ENCODE data around the gene DNAJC1. TPM values are rescaled to one million over a fixed set of nuclear protein-coding genes. Genes with fewer than 3 reads are reported as not detected.
"Not testable (repeated sequence)": the region's sequence is repeated elsewhere in the genome, so short reads cannot be mapped to it uniquely, and the experiment has no call there.

The DNAJC1 gene
- total RNA-seq, 2 experiments from 2014 or later = 16.8 to 19.3 TPM

DNA sequence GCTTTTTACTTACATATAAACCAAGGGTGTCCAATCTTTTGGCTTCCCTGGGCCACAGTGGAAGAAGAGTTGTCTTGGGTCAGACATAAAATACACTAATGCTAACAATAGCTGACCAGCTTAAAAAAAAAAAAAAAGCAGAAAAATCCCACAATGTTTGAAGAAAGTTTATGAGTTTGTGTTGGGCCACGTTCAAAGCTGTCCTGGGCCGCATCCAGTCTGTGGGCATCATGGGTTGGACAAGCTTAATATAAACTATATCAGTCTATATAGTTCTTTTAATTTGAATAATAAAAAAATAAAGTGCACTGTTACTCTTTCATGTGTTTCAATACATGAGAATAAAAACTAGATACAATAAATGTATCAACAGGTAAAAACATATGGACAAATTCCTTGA is 179.9 kb downstream of the DNAJC1 start:
- CTCF ChIA-PET = no interaction called here
- no peaks in the 10 kb centered on the region for H3K27me3 ChIP-seq (ENCODE audit: control insufficient read depth in 1 of 2, insufficient read depth in 2 of 2, low read length in 2 of 2)
- no peak overlapping the region for H3K27ac ChIP-seq (ENCODE audit: low read depth in 1 of 2, low read length in 2 of 2)
- intact Hi-C loops (cut with DNase I, micrococcal nuclease) = no loop called here
- H3K36me3 Mint-ChIP-seq (ENCODE audit: low read depth) = peaks cover 46% of the 10 kb centered on the region
- no peaks in the 10 kb centered on the region for H3K27me3 Mint-ChIP-seq
- H3K27ac Mint-ChIP-seq = no peak overlapping the region
- POLR2A ChIA-PET = no interaction called here
- no peaks in the 10 kb centered on the region for H3K36me3 ChIP-seq (ENCODE audit: insufficient read depth, low read length)
- H3K4me1 Mint-ChIP-seq (ENCODE audit: low read depth) = no peaks in the 10 kb centered on the region
- peaks cover 13% of the 10 kb centered on the region for H3K9me3 Mint-ChIP-seq
- no peak for ATAC-seq (ENCODE audit: poor library complexity)
- H3K4me3 ChIP-seq (ENCODE audit: low read length) = no peak overlapping the region
- DNase-seq = no peak
- TF ChIP-seq, protein P1, sequence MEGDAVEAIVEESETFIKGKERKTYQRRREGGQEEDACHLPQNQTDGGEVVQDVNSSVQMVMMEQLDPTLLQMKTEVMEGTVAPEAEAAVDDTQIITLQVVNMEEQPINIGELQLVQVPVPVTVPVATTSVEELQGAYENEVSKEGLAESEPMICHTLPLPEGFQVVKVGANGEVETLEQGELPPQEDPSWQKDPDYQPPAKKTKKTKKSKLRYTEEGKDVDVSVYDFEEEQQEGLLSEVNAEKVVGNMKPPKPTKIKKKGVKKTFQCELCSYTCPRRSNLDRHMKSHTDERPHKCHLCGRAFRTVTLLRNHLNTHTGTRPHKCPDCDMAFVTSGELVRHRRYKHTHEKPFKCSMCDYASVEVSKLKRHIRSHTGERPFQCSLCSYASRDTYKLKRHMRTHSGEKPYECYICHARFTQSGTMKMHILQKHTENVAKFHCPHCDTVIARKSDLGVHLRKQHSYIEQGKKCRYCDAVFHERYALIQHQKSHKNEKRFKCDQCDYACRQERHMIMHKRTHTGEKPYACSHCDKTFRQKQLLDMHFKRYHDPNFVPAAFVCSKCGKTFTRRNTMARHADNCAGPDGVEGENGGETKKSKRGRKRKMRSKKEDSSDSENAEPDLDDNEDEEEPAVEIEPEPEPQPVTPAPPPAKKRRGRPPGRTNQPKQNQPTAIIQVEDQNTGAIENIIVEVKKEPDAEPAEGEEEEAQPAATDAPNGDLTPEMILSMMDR (IDR thresholded peaks at IDR 0.05) = no peak
- H3K9me3 ChIP-seq (ENCODE audit: control insufficient read depth in 1 of 2, insufficient read depth in 1 of 2, low read length in 2 of 2) = peaks cover 5 to 29% of the 10 kb centered on the region in 2 experiments
- H3K4me1 ChIP-seq (ENCODE audit: insufficient read depth, low read length) = no peaks in the 10 kb centered on the region
- H3K4me3 Mint-ChIP-seq = no peak overlapping the region

DNA sequence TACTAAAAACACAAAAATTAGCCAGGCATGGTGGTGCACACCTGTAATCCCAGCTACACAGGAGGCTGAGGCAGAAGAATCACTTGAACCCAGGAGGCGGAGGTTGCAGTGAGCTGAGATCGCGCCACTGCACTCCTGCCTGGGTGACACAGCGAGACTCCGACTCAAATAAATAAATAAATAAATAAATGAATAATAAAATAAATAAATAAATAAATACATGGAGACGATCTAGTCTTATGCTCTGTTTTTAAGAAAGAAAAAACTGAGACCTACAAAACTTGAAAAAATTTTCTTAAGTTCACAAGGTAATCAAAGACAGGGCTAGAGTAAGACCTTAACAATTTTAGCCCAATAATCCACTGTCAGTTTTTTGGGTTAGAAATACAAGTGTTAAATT is 181.3 kb downstream of the DNAJC1 start:
- intact Hi-C loops (cut with DNase I, micrococcal nuclease); H3K27ac Mint-ChIP-seq; DNase-seq; POLR2A ChIA-PET; H3K27me3 Mint-ChIP-seq; H3K27me3 ChIP-seq (ENCODE audit: control insufficient read depth in 1 of 2, insufficient read depth in 2 of 2, low read length in 2 of 2); H3K4me1 Mint-ChIP-seq (ENCODE audit: low read depth); ATAC-seq (ENCODE audit: poor library complexity); H3K4me3 ChIP-seq (ENCODE audit: low read length); H3K27ac ChIP-seq (ENCODE audit: low read depth in 1 of 2, low read length in 2 of 2); H3K4me3 Mint-ChIP-seq; H3K4me1 ChIP-seq (ENCODE audit: insufficient read depth, low read length); CTCF ChIA-PET; H3K36me3 ChIP-seq (ENCODE audit: insufficient read depth, low read length): not testable (repeated sequence)
- H3K9me3 ChIP-seq (ENCODE audit: control insufficient read depth in 1 of 2, insufficient read depth in 1 of 2, low read length in 2 of 2) = peaks cover 5 to 18% of the 10 kb centered on the region in 2 experiments
- H3K36me3 Mint-ChIP-seq (ENCODE audit: low read depth) = peaks cover 39% of the 10 kb centered on the region
- peaks cover 13% of the 10 kb centered on the region for H3K9me3 Mint-ChIP-seq

DNA sequence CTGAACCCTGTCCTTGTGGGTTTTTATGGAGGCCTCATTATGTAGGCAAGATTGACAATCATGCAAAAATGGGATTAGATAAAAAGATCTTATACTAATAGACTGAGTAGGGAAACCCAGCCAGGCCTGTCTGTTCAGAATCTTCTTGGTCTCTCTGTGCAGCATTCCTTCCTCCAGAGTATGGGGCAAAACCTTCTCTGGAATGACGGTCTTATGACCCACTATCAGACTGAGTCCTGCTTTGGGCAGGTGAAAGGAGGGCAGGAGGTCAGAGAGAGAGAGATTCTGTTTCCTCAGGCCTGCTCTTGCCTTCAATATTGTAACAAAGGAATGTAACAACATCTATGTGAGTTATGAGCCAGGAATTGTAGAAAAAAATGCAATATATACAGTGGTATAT is 182.6 kb downstream of the DNAJC1 start:
- Histone ChIP-seq H3K36me3 (ENCODE audit: insufficient read depth, low read length) (no peaks in the 10 kb centered on the region), H3K27ac (ENCODE audit: low read depth in 1 of 2, low read length in 2 of 2) (no peak overlapping the region), H3K4me1 (ENCODE audit: insufficient read depth, low read length) (no peaks in the 10 kb centered on the region), H3K4me3 (ENCODE audit: low read length) (no peak overlapping the region), H3K9me3 (ENCODE audit: control insufficient read depth in 1 of 2, insufficient read depth in 1 of 2, low read length in 2 of 2) (peaks cover 6 to 8% of the 10 kb centered on the region in 2 experiments), H3K27me3 (ENCODE audit: control insufficient read depth in 1 of 2, insufficient read depth in 2 of 2, low read length in 2 of 2) (no peaks in the 10 kb centered on the region)
- Mint-ChIP-seq H3K4me1 (ENCODE audit: low read depth) (no peaks in the 10 kb centered on the region), H3K27me3 (no peaks in the 10 kb centered on the region), H3K9me3 (peaks cover 13% of the 10 kb centered on the region), H3K36me3 (ENCODE audit: low read depth) (peaks cover 29% of the 10 kb centered on the region), H3K27ac (no peak overlapping the region), H3K4me3 (no peak overlapping the region)
- intact Hi-C loops (cut with DNase I, micrococcal nuclease) = no loop called here
- ATAC-seq (ENCODE audit: poor library complexity) = no peak
- TF ChIP-seq, protein P1 (IDR thresholded peaks at IDR 0.05) = no peak
- ChIA-PET CTCF (no interaction called here), POLR2A (no interaction called here)
- no peak for DNase-seq

DNA sequence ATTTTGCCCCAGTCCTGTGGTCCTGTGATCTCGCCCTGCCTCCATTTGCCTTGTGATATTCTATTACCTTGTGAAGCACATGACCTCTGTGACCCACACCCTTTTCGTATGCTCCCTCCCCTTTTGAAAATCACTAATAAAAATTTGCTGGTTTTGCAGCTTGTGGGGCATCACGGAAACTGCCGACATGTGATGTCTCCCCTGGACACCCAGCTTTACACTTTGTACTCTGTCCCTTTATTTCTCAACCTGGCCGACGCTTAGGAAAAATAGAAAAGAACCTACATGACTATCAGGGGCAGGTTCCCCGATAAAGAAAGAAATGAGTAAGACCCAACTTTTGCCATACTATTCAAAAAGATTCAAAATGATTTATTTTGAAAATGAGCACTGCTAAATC is 185.1 kb downstream of the DNAJC1 start:
- CTCF ChIA-PET; H3K27me3 ChIP-seq (ENCODE audit: control insufficient read depth in 1 of 2, insufficient read depth in 2 of 2, low read length in 2 of 2); POLR2A ChIA-PET; H3K9me3 Mint-ChIP-seq; intact Hi-C loops (cut with DNase I, micrococcal nuclease); DNase-seq; H3K9me3 ChIP-seq (ENCODE audit: control insufficient read depth in 1 of 2, insufficient read depth in 1 of 2, low read length in 2 of 2); H3K4me1 Mint-ChIP-seq (ENCODE audit: low read depth); H3K36me3 ChIP-seq (ENCODE audit: insufficient read depth, low read length); H3K27ac Mint-ChIP-seq; H3K27me3 Mint-ChIP-seq; H3K4me3 Mint-ChIP-seq; H3K4me3 ChIP-seq (ENCODE audit: low read length); H3K4me1 ChIP-seq (ENCODE audit: insufficient read depth, low read length); H3K27ac ChIP-seq (ENCODE audit: low read depth in 1 of 2, low read length in 2 of 2); ATAC-seq (ENCODE audit: poor library complexity): not testable (repeated sequence)
- peaks cover 25% of the 10 kb centered on the region for H3K36me3 Mint-ChIP-seq (ENCODE audit: low read depth)

Measured in CD4-positive, alpha-beta T cell (primary cell).